Naive B cell (primary cell): ENCODE data around the gene FGF4. TPM values are rescaled to one million over a fixed set of nuclear protein-coding genes. Genes with fewer than 3 reads are reported as not detected.

Experiments used
- ATAC-seq, 2 donors: fragments of 150-1000 bp; cut with Tn5 transposase; 2 replicates each; pipeline ENCODE4 v1.10.0; 2021; ENCODE audit warnings: low read depth in 2 of 2, mild to moderate bottlenecking in 2 of 2, moderate library complexity in 2 of 2
- DNase-seq: peaks from one replicate; pipeline ENCODE4 v3.0.0; 2022
- H3K27ac Mint-ChIP-seq, 6 donors: one replicate each; pipeline ENCODE4 v1.8.0; 2020 to 2022; ENCODE audit warnings: mild to moderate bottlenecking in 6 of 6, mixed read lengths in 6 of 6, moderate library complexity in 5 of 6, inconsistent platforms in 2 of 6
- H3K27me3 Mint-ChIP-seq, 3 donors: one replicate each; pipeline ENCODE4 v1.8.0; 2021 to 2022; ENCODE audit warnings: mixed read lengths in 3 of 3, mild to moderate bottlenecking in 1 of 3
- H3K36me3 Mint-ChIP-seq, 2 donors: one replicate each; pipeline ENCODE4 v1.8.0; 2020 to 2022; ENCODE audit warnings: mixed read lengths in 2 of 2, inconsistent platforms in 1 of 2, mild to moderate bottlenecking in 1 of 2
- H3K4me1 Mint-ChIP-seq, 3 donors: one replicate each; pipeline ENCODE4 v1.8.0; 2020 to 2022; ENCODE audit warnings: mixed read lengths in 3 of 3, inconsistent platforms in 1 of 3, mild to moderate bottlenecking in 1 of 3, moderate library complexity in 1 of 3
- H3K4me3 Mint-ChIP-seq, 8 donors: one replicate each; pipeline ENCODE4 v1.8.0; 2020 to 2022; ENCODE audit warnings: mild to moderate bottlenecking in 8 of 8, mixed read lengths in 8 of 8, moderate library complexity in 8 of 8, inconsistent platforms in 2 of 8
- H3K9me3 Mint-ChIP-seq, 7 donors: one replicate each; pipeline ENCODE4 v1.8.0; 2020 to 2022; ENCODE audit warnings: mixed read lengths in 7 of 7, mild to moderate bottlenecking in 5 of 7, inconsistent platforms in 2 of 7, moderate library complexity in 1 of 7
- polyA plus RNA-seq, 6 donors: library from polyadenylated mRNA; unstranded; fragments of 300-500 nt; fragmentation: Illumina TruSeq; gene quantifications; one replicate each; pipeline ENCODE4 v1.2.3, GENCODE V29; 2021; ENCODE audit warnings: low read depth in 6 of 6

Gene FGF4
- polyA plus RNA-seq, 6 donors from 2014 or later: not detected

- Mint-ChIP-seq H3K4me1 (peaks cover 0 to 6% (median 0%) of the 10 kb centered on the region in 3 donors), H3K4me3 (no peak overlapping the region), H3K27ac (no peak overlapping the region), H3K36me3 (peaks cover 0 to 13% of the 10 kb centered on the region in 2 donors), H3K9me3 (peaks cover 0 to 5% (median 0%) of the 10 kb centered on the region in 7 donors), H3K27me3 (peaks cover 10 to 46% (median 44%) of the 10 kb centered on the region in 3 donors)
- ATAC-seq: no peak
- DNase-seq: no peak
These were observed 39.8 kb upstream of the FGF4 start for GRCh38 chr11:69814902-69815301.

DNA sequence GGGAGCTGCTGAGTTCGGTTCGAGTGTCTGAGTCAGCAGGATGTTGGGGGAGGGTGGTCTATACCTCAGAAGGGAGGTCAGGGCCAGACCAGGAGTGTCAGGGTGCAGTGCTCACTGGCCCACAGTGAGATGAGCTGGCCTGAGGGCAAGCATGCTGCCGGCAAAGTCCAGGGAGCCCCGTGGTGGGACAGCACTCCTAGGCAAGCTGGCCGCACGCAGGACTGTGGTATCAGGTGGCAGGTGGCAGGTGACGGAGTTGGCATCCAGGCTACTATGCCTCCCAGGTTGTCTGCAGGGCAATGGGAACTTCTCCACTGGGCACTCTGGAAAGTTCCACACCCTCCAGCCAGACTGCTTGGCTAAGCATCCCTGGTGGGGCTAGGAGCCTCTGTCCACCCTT is 39.3 kb upstream of the FGF4 start:
- Mint-ChIP-seq H3K9me3 (peaks cover 0 to 5% (median 0%) of the 10 kb centered on the region in 7 donors), H3K4me1 (peaks cover 0 to 4% (median 0%) of the 10 kb centered on the region in 3 donors), H3K27ac (no peak overlapping the region), H3K4me3 (peak overlapping the region in 1 of 8 donors; percentile 73), H3K27me3 (peaks cover 6 to 46% (median 44%) of the 10 kb centered on the region in 3 donors), H3K36me3 (peaks cover 0 to 8% of the 10 kb centered on the region in 2 donors)
- DNase-seq (no peak), ATAC-seq (no peak)

- ATAC-seq (no peak), DNase-seq (no peak)
- H3K36me3 Mint-ChIP-seq: peaks cover 0 to 8% of the 10 kb centered on the region in 2 donors
- peaks cover 0 to 4% (median 0%) of the 10 kb centered on the region in 3 donors for H3K4me1 Mint-ChIP-seq
- H3K9me3 Mint-ChIP-seq: peaks cover 0 to 5% (median 0%) of the 10 kb centered on the region in 7 donors
- peaks cover 6 to 48% (median 46%) of the 10 kb centered on the region in 3 donors for H3K27me3 Mint-ChIP-seq
- H3K27ac Mint-ChIP-seq: no peak overlapping the region
- no peak overlapping the region for H3K4me3 Mint-ChIP-seq
These were observed 38.7 kb upstream of the FGF4 start for GRCh38 chr11:69813839-69814238.

DNA sequence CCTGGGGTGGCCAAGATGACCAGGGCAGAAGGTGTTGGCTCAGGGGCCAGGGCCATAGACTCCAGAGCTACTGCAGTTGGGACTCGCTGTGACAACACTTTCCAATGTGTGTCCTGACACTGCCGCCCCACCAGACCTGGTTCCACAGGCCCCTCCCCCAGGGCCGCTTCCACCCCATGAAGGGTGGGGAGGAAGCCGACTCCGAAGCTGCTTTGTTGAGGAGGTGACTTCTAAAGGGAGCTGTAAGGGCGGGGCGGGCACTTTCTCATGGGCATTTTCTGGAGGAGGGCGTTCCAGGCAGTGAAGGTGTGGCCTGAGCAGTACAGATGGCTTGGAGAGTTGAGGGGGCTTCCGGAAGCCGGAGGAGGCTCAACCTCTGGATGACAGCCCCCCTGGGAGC is 37.8 kb upstream of the FGF4 start:
- DNase-seq: no peak
- Mint-ChIP-seq H3K9me3 (peaks cover 0 to 5% (median 0%) of the 10 kb centered on the region in 7 donors), H3K4me1 (peaks cover 0 to 4% (median 0%) of the 10 kb centered on the region in 3 donors), H3K27ac (no peak overlapping the region), H3K36me3 (peaks cover 0 to 8% of the 10 kb centered on the region in 2 donors), H3K4me3 (no peak overlapping the region), H3K27me3 (peaks cover 6 to 56% (median 51%) of the 10 kb centered on the region in 3 donors)
- ATAC-seq: no peak

GRCh38 chr11:69812256-69812655 is 37.1 kb upstream of the FGF4 start:
- no peak for DNase-seq
- no peak for ATAC-seq
- Mint-ChIP-seq H3K36me3 (peaks cover 0 to 8% of the 10 kb centered on the region in 2 donors), H3K27ac (no peak overlapping the region), H3K4me3 (no peak overlapping the region), H3K9me3 (peaks cover 0 to 5% (median 0%) of the 10 kb centered on the region in 7 donors), H3K4me1 (peaks cover 0 to 4% (median 0%) of the 10 kb centered on the region in 3 donors), H3K27me3 (peaks cover 7 to 63% (median 57%) of the 10 kb centered on the region in 3 donors)

DNA sequence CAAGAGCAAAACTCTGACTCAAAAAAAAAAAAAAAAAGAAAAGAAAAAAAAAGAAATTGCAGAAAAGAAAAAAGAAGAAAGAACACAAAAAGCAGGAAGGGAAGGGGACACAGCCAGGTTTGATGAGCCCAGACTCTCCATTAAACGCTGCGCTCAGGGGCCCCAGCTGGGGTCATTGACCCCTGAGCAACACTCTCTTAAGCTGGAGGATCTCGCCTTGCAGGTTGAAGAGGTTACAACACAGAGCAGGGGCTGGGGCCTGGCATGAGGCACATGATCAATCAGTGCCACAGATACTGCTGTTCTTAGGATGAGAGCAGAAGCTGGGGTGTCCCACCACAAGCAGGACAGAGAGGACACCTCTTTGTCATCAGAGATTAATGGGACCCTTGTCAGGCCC is 36.3 kb upstream of the FGF4 start:
- no peak for ATAC-seq
- Mint-ChIP-seq H3K27ac (no peak overlapping the region), H3K27me3 (peaks cover 15 to 60% (median 55%) of the 10 kb centered on the region in 3 donors), H3K9me3 (peaks cover 0 to 5% (median 0%) of the 10 kb centered on the region in 7 donors), H3K4me1 (peaks cover 0 to 4% (median 0%) of the 10 kb centered on the region in 3 donors), H3K36me3 (peaks cover 0 to 8% of the 10 kb centered on the region in 2 donors), H3K4me3 (no peak overlapping the region)
- no peak for DNase-seq

- no peak for DNase-seq
- peaks cover 16 to 51% (median 46%) of the 10 kb centered on the region in 3 donors for H3K27me3 Mint-ChIP-seq
- H3K4me3 Mint-ChIP-seq: no peak overlapping the region
- H3K27ac Mint-ChIP-seq: no peak overlapping the region
- peaks cover 0 to 5% (median 0%) of the 10 kb centered on the region in 7 donors for H3K9me3 Mint-ChIP-seq
- ATAC-seq: no peak
- peaks cover 0 to 8% of the 10 kb centered on the region in 2 donors for H3K36me3 Mint-ChIP-seq
- peaks cover 0 to 4% (median 0%) of the 10 kb centered on the region in 3 donors for H3K4me1 Mint-ChIP-seq
These were observed 35.4 kb upstream of the FGF4 start for GRCh38 chr11:69810289-69811118.

- Mint-ChIP-seq H3K27ac (no peak overlapping the region), H3K36me3 (peaks cover 0 to 2% of the 10 kb centered on the region in 2 donors), H3K27me3 (peaks cover 10 to 34% (median 30%) of the 10 kb centered on the region in 3 donors), H3K4me1 (no peaks in the 10 kb centered on the region), H3K9me3 (peaks cover 0 to 2% (median 0%) of the 10 kb centered on the region in 7 donors), H3K4me3 (no peak overlapping the region)
- DNase-seq (no peak), ATAC-seq (no peak)
These were observed 33.5 kb upstream of the FGF4 start for GRCh38 chr11:69808667-69809086.

DNA sequence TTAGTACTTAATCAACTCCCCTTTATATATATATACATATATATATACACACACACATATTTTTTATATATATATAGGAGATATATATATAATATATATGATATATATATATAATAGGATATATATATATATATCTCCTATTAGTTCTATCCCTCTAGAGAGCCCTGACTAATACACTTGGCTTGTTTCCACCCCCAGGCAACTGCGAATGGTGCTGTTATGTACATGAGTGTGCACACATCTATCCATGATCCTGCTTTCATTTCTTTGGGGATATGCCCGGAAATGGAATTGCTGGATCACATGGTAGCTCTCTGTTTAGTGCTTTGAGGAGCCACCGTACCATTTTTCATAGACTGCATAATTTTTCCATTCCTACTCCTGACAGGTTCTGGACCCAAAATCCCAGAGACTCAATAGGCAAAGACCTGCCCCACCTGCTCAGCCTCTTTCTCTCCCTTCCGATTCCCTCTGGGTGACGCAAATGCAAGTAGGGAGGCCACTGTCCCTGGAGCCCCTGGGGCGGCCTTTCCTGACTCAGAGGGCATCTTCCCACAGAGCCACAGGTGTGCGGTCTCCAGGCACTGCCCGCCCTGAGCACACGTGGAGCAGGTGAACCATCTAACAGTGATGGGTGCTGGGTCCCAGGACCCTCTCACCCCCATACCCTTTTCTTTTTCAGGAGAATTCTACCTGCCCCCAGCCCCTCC is 32.1 kb upstream of the FGF4 start:
- H3K9me3 Mint-ChIP-seq: peaks cover 0 to 4% (median 0%) of the 10 kb centered on the region in 7 donors
- no peak for DNase-seq
- H3K4me3 Mint-ChIP-seq: no peak overlapping the region
- no peak overlapping the region for H3K27ac Mint-ChIP-seq
- ATAC-seq: no peak
- peaks cover 12 to 29% (median 23%) of the 10 kb centered on the region in 3 donors for H3K27me3 Mint-ChIP-seq
- no peaks in the 10 kb centered on the region for H3K36me3 Mint-ChIP-seq
- H3K4me1 Mint-ChIP-seq: no peaks in the 10 kb centered on the region

- ATAC-seq: no peak
These were observed 29.8 kb upstream of the FGF4 start for GRCh38 chr11:69804769-69805508.

GRCh38 chr11:69803604-69804218 is 28.6 kb upstream of the FGF4 start:
- ATAC-seq (no peak), DNase-seq (no peak)
- Mint-ChIP-seq H3K27me3 (peaks cover 19 to 33% (median 21%) of the 10 kb centered on the region in 3 donors), H3K9me3 (peaks cover 0 to 8% (median 2%) of the 10 kb centered on the region in 7 donors), H3K27ac (no peak overlapping the region), H3K4me3 (no peak overlapping the region), H3K36me3 (no peaks in the 10 kb centered on the region), H3K4me1 (no peaks in the 10 kb centered on the region)

More at GRCh38 chr11:69804769-69805508, 29.8 kb upstream of the FGF4 start:
- no peaks in the 10 kb centered on the region for H3K36me3 Mint-ChIP-seq
- peaks cover 19 to 41% (median 30%) of the 10 kb centered on the region in 3 donors for H3K27me3 Mint-ChIP-seq
- peaks cover 0 to 4% (median 0%) of the 10 kb centered on the region in 7 donors for H3K9me3 Mint-ChIP-seq
- H3K27ac Mint-ChIP-seq: no peak overlapping the region
- H3K4me3 Mint-ChIP-seq: no peak overlapping the region
- no peak for DNase-seq
- no peaks in the 10 kb centered on the region for H3K4me1 Mint-ChIP-seq

DNA sequence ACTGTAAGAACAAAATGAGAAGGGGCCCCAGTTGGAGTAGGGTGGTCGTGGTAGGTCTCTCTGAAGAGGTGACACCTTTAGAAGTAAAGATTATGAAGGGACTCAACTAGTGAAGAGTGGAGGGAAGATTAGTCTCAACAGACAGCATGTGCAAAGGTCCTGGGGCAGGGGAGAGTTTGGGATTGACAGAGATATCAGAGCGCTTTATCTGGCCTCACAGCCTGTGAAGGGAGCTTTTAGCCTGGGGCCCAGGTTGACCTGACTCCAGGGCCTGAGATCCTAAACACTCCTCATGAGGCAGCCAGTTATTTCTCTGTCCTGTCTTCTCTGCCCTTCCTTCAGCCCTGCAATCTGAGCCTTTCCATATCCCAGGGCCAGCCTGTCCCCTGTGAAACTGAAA is 27.9 kb upstream of the FGF4 start:
- H3K4me3 Mint-ChIP-seq: no peak overlapping the region
- no peaks in the 10 kb centered on the region for H3K36me3 Mint-ChIP-seq
- peaks cover 17 to 26% (median 19%) of the 10 kb centered on the region in 3 donors for H3K27me3 Mint-ChIP-seq
- H3K4me1 Mint-ChIP-seq: no peaks in the 10 kb centered on the region
- no peak for ATAC-seq
- DNase-seq: no peak
- no peak overlapping the region for H3K27ac Mint-ChIP-seq
- H3K9me3 Mint-ChIP-seq: peaks cover 0 to 8% (median 2%) of the 10 kb centered on the region in 7 donors
